Keratinocyte (primary cell): ENCODE results near the gene ATMIN. TPM values are rescaled to one million over a fixed set of nuclear protein-coding genes. Genes with fewer than 3 reads are reported as not detected.

Experiments used
- DNase-seq: peaks from one replicate; pipeline ENCODE4 v3.0.0-alpha.2; 2011; ENCODE audit warnings: low read depth, missing footprints, low spot score
- FAIRE-seq: peaks from 2 replicates; lab custom pipeline; 2011; peaks lifted over from hg19 to GRCh38; lab: Jason Lieb, UNC
- H2AFZ ChIP-seq: 2 replicates; pipeline ENCODE4 v1.6.0; 2012; ENCODE audit warnings: low read length, control low read depth, inconsistent platforms; ENCODE audit not compliant: control insufficient read depth
- H3K27ac ChIP-seq: 2 replicates; pipeline ENCODE4 v1.5.1; 2011; ENCODE audit warnings: low read length; ENCODE audit not compliant: control insufficient read depth, insufficient read depth
- H3K27me3 ChIP-seq: 3 replicates; pipeline ENCODE4 v1.6.0; 2011; ENCODE audit warnings: low read length; ENCODE audit not compliant: control insufficient read depth, insufficient read depth; ENCODE audit errors: extremely low read depth
- H3K36me3 ChIP-seq, 2 experiments: 2 replicates in 1 of 2; 3 replicates in 1 of 2; pipeline ENCODE4 v1.5.1; 2011; ENCODE audit warnings: low read length in 2 of 2, mild to moderate bottlenecking in 1 of 2; ENCODE audit not compliant: control insufficient read depth in 2 of 2, insufficient read depth in 2 of 2; ENCODE audit errors: extremely low read depth in 1 of 2
- H3K4me1 ChIP-seq: 3 replicates; pipeline ENCODE4 v1.5.1; 2011; ENCODE audit warnings: low read length; ENCODE audit not compliant: control insufficient read depth, insufficient read depth; ENCODE audit errors: extremely low read depth
- H3K4me2 ChIP-seq: 3 replicates; pipeline ENCODE4 v1.6.0; 2011; ENCODE audit warnings: low read depth, low read length; ENCODE audit not compliant: control insufficient read depth, insufficient read depth; ENCODE audit errors: extremely low read depth
- H3K4me3 ChIP-seq, 3 experiments: fragments of 200-600 bp in 1 of 3; sonication (generic) in 1 of 3; 2 replicates in 2 of 3; 3 replicates in 1 of 3; pipeline ENCODE4 v1.5.1; 2011 to 2016; ENCODE audit warnings: low read length in 3 of 3, mild to moderate bottlenecking in 3 of 3, control low read depth in 2 of 3, inconsistent platforms in 1 of 3, low read depth in 1 of 3, mixed read lengths in 1 of 3, mixed run types in 1 of 3, moderate library complexity in 1 of 3; ENCODE audit not compliant: control insufficient read depth in 2 of 3, insufficient read depth in 2 of 3; ENCODE audit errors: extremely low read depth in 1 of 3
- H3K79me2 ChIP-seq: 2 replicates; pipeline ENCODE4 v1.6.0; 2012; ENCODE audit warnings: low read length; ENCODE audit not compliant: control insufficient read depth, insufficient read depth
- H3K9ac ChIP-seq: 3 replicates; pipeline ENCODE4 v1.6.0; 2011; ENCODE audit warnings: low read length; ENCODE audit not compliant: control insufficient read depth, insufficient read depth; ENCODE audit errors: extremely low read depth
- H3K9me1 ChIP-seq: 3 replicates; pipeline ENCODE4 v1.6.0; 2011; ENCODE audit warnings: low read length; ENCODE audit not compliant: control insufficient read depth, insufficient read depth; ENCODE audit errors: extremely low read depth
- H3K9me3 ChIP-seq: 2 replicates; pipeline ENCODE4 v1.5.1; 2012; ENCODE audit warnings: low read depth, low read length; ENCODE audit not compliant: control insufficient read depth
- H4K20me1 ChIP-seq: 3 replicates; pipeline ENCODE4 v1.6.0; 2011; ENCODE audit warnings: low read length; ENCODE audit not compliant: control insufficient read depth, insufficient read depth; ENCODE audit errors: extremely low read depth
- CTCF ChIP-seq, 3 experiments: IDR thresholded peaks in 1 of 3; conservative IDR thresholded peaks in 1 of 3; optimal IDR thresholded peaks in 1 of 3; 2 replicates in 2 of 3; 3 replicates in 1 of 3; pipeline versions ENCODE3 to v1.5.1; 2011; ENCODE audit warnings: low read length in 3 of 3, mild to moderate bottlenecking in 3 of 3, moderate library complexity in 2 of 3, control low read depth in 1 of 3, inconsistent platforms in 1 of 3; ENCODE audit not compliant: insufficient read depth in 2 of 3; ENCODE audit errors: extremely low read depth in 1 of 3
- EZH2 ChIP-seq: IDR thresholded peaks from one replicate; pipeline ENCODE4 v1.6.1; 2012; ENCODE audit warnings: inconsistent platforms, mild to moderate bottlenecking, low read length, moderate library complexity
- dilution Hi-C: fragments of 300-500 bp; cut with MboI; formaldehyde crosslinking; loops from one replicate; pipeline ENCODE4 v1.7.0; 2020; ENCODE audit warnings: low sequenced_read_pairs; ENCODE audit not compliant: extremely low pct_ligation_motif_present
- polyA plus RNA-seq, 5 experiments: library from polyadenylated mRNA; depleted of rRNA in 3 of 5; stranded (reverse) in 3 of 5; stranded (forward) in 1 of 5; unstranded in 1 of 5; fragments of >200 nt; gene quantifications; 1 replicate in 1 of 5; 2 replicates in 3 of 5; 3 replicates in 1 of 5; pipeline versions ENCODE4 v1.2.1 to v1.2.3, GENCODE V29; 2011 to 2012; ENCODE audit warnings: missing spikeins in 2 of 5, low read depth in 1 of 5, low replicate concordance in 1 of 5

The ATMIN gene
- polyA plus RNA-seq, 1 donor (not counting 4 experiments of a cell fraction or from before 2014, with no cell fraction given): 31.2 TPM

- H3K79me2 ChIP-seq: peaks cover 72% of the 10 kb centered on the region
- H3K36me3 ChIP-seq: no peaks in the 10 kb centered on the region
- no peaks in the 10 kb centered on the region for H3K27me3 ChIP-seq
- DNase-seq (no peak), FAIRE-seq (no peak)
- no peak overlapping the region for H2AFZ ChIP-seq
- no peak overlapping the region for H3K4me3 ChIP-seq
- no peak overlapping the region for H3K9ac ChIP-seq
- no peak for TF ChIP-seq CTCF (optimal IDR thresholded peaks at IDR 0.05 in 1 of 3, IDR thresholded peaks at IDR 0.05 in 1 of 3, conservative IDR thresholded peaks at IDR 0.05 in 1 of 3; ENCODE audit: extremely low read depth in 1 of 3, insufficient read depth in 2 of 3, low read length in 3 of 3)
- no peak overlapping the region for H3K27ac ChIP-seq
- H4K20me1 ChIP-seq: no peaks in the 10 kb centered on the region
- H3K9me3 ChIP-seq: no peaks in the 10 kb centered on the region
- peaks cover 21% of the 10 kb centered on the region for H3K4me1 ChIP-seq
- H3K9me1 ChIP-seq: no peaks in the 10 kb centered on the region
- H3K4me2 ChIP-seq: no peak overlapping the region
- dilution Hi-C loops: no loop called here
Measured at GRCh38 chr16:80997139-80997798, 38.4 kb upstream of the ATMIN start.

- H3K4me3 ChIP-seq: no peak overlapping the region
- H4K20me1 ChIP-seq: no peaks in the 10 kb centered on the region
- H3K4me2 ChIP-seq: no peak overlapping the region
- no peak overlapping the region for H2AFZ ChIP-seq
- H3K9me3 ChIP-seq: no peaks in the 10 kb centered on the region
- no peaks in the 10 kb centered on the region for H3K9me1 ChIP-seq
- no peak for FAIRE-seq
- H3K4me1 ChIP-seq: peaks cover 14% of the 10 kb centered on the region
- H3K27me3 ChIP-seq: no peaks in the 10 kb centered on the region
- H3K27ac ChIP-seq: no peak overlapping the region
- no peak for DNase-seq
- TF ChIP-seq CTCF (optimal IDR thresholded peaks at IDR 0.05 in 1 of 3, IDR thresholded peaks at IDR 0.05 in 1 of 3, conservative IDR thresholded peaks at IDR 0.05 in 1 of 3; ENCODE audit: extremely low read depth in 1 of 3, insufficient read depth in 2 of 3, low read length in 3 of 3): no peak
- no peak for TF ChIP-seq EZH2
- no peak overlapping the region for H3K9ac ChIP-seq
- dilution Hi-C loops: no loop called here
- H3K79me2 ChIP-seq: peaks cover 76% of the 10 kb centered on the region
- peaks cover 0 to 3% of the 10 kb centered on the region in 2 experiments for H3K36me3 ChIP-seq
Measured at GRCh38 chr16:80997964-80998620, 37.5 kb upstream of the ATMIN start.
